ENCODE results near the gene TGM2.

Gene TGM2

GRCh38 chr20:38205001-38205400 lies 39.9 kb upstream of the TGM2 start:
- Histone ChIP-seq H3K4me3 (ENCODE audit: low read length) (no peak overlapping the region), H3K4me1 (ENCODE audit: insufficient read depth, low read length) (no peaks in the 10 kb centered on the region), H3K27me3 (ENCODE audit: insufficient read depth, low read length) (no peaks in the 10 kb centered on the region), H3K9me3 (ENCODE audit: low read length) (no peaks in the 10 kb centered on the region), H3K36me3 (ENCODE audit: insufficient read depth, low read length) (no peaks in the 10 kb centered on the region), H2AFZ (ENCODE audit: low read depth, low read length) (no peak overlapping the region)

GRCh38 chr20:38203981-38204357 lies 38.9 kb upstream of the TGM2 start:
- no peak overlapping the region for H2AFZ ChIP-seq (ENCODE audit: low read depth, low read length)
- H3K27me3 ChIP-seq (ENCODE audit: insufficient read depth, low read length) = no peaks in the 10 kb centered on the region
- no peaks in the 10 kb centered on the region for H3K36me3 ChIP-seq (ENCODE audit: insufficient read depth, low read length)
- H3K9me3 ChIP-seq (ENCODE audit: low read length) = no peaks in the 10 kb centered on the region
- no peak overlapping the region for H3K4me3 ChIP-seq (ENCODE audit: low read length)
- no peaks in the 10 kb centered on the region for H3K4me1 ChIP-seq (ENCODE audit: insufficient read depth, low read length)

GRCh38 chr20:38203337-38203980 lies 38.4 kb upstream of the TGM2 start:
- H3K4me1 ChIP-seq (ENCODE audit: insufficient read depth, low read length) = no peaks in the 10 kb centered on the region
- H3K36me3 ChIP-seq (ENCODE audit: insufficient read depth, low read length) = no peaks in the 10 kb centered on the region

GRCh38 chr20:38202982-38203293 lies 37.9 kb upstream of the TGM2 start:
- Histone ChIP-seq H3K9me3 (ENCODE audit: low read length) (no peaks in the 10 kb centered on the region), H3K4me3 (ENCODE audit: low read length) (no peak overlapping the region), H3K27me3 (ENCODE audit: insufficient read depth, low read length) (no peaks in the 10 kb centered on the region), H3K4me1 (ENCODE audit: insufficient read depth, low read length) (no peaks in the 10 kb centered on the region), H3K36me3 (ENCODE audit: insufficient read depth, low read length) (no peaks in the 10 kb centered on the region), H2AFZ (ENCODE audit: low read depth, low read length) (no peak overlapping the region)

More at GRCh38 chr20:38203337-38203980, 38.4 kb upstream of the TGM2 start:
- no peaks in the 10 kb centered on the region for H3K9me3 ChIP-seq (ENCODE audit: low read length)
- H3K27me3 ChIP-seq (ENCODE audit: insufficient read depth, low read length) = no peaks in the 10 kb centered on the region
- H3K4me3 ChIP-seq (ENCODE audit: low read length) = no peak overlapping the region
- H2AFZ ChIP-seq (ENCODE audit: low read depth, low read length) = no peak overlapping the region

- Histone ChIP-seq H3K9me3 (ENCODE audit: low read length) (no peaks in the 10 kb centered on the region), H3K4me3 (ENCODE audit: low read length) (no peak overlapping the region), H3K36me3 (ENCODE audit: insufficient read depth, low read length) (no peaks in the 10 kb centered on the region), H2AFZ (ENCODE audit: low read depth, low read length) (no peak overlapping the region), H3K4me1 (ENCODE audit: insufficient read depth, low read length) (no peaks in the 10 kb centered on the region), H3K27me3 (ENCODE audit: insufficient read depth, low read length) (no peaks in the 10 kb centered on the region)
Measured at GRCh38 chr20:38202153-38202981, 37.3 kb upstream of the TGM2 start.

- Histone ChIP-seq H3K36me3 (ENCODE audit: insufficient read depth, low read length) (no peaks in the 10 kb centered on the region), H3K9me3 (ENCODE audit: low read length) (no peaks in the 10 kb centered on the region), H2AFZ (ENCODE audit: low read depth, low read length) (no peak overlapping the region), H3K27me3 (ENCODE audit: insufficient read depth, low read length) (no peaks in the 10 kb centered on the region), H3K4me1 (ENCODE audit: insufficient read depth, low read length) (no peaks in the 10 kb centered on the region), H3K4me3 (ENCODE audit: low read length) (no peak overlapping the region)
Measured at GRCh38 chr20:38201356-38201755, 36.3 kb upstream of the TGM2 start.

- Histone ChIP-seq H3K27me3 (ENCODE audit: insufficient read depth, low read length) (no peaks in the 10 kb centered on the region), H3K4me1 (ENCODE audit: insufficient read depth, low read length) (no peaks in the 10 kb centered on the region), H2AFZ (ENCODE audit: low read depth, low read length) (no peak overlapping the region), H3K9me3 (ENCODE audit: low read length) (no peaks in the 10 kb centered on the region), H3K36me3 (ENCODE audit: insufficient read depth, low read length) (no peaks in the 10 kb centered on the region), H3K4me3 (ENCODE audit: low read length) (no peak overlapping the region)
Measured at GRCh38 chr20:38200646-38201045, 35.6 kb upstream of the TGM2 start.

- no peak overlapping the region for H3K4me3 ChIP-seq (ENCODE audit: low read length)
- H2AFZ ChIP-seq (ENCODE audit: low read depth, low read length) = no peak overlapping the region
- no peaks in the 10 kb centered on the region for H3K4me1 ChIP-seq (ENCODE audit: insufficient read depth, low read length)
- no peaks in the 10 kb centered on the region for H3K36me3 ChIP-seq (ENCODE audit: insufficient read depth, low read length)
- H3K27me3 ChIP-seq (ENCODE audit: insufficient read depth, low read length) = no peaks in the 10 kb centered on the region
- no peaks in the 10 kb centered on the region for H3K9me3 ChIP-seq (ENCODE audit: low read length)
Measured at GRCh38 chr20:38199501-38200390, 34.7 kb upstream of the TGM2 start.

- Histone ChIP-seq H3K4me1 (ENCODE audit: insufficient read depth, low read length) (no peaks in the 10 kb centered on the region), H3K4me3 (ENCODE audit: low read length) (no peak overlapping the region), H2AFZ (ENCODE audit: low read depth, low read length) (no peak overlapping the region), H3K27me3 (ENCODE audit: insufficient read depth, low read length) (no peaks in the 10 kb centered on the region), H3K9me3 (ENCODE audit: low read length) (no peaks in the 10 kb centered on the region), H3K36me3 (ENCODE audit: insufficient read depth, low read length) (no peaks in the 10 kb centered on the region)
Measured at GRCh38 chr20:38198238-38198861, 33.3 kb upstream of the TGM2 start.

GRCh38 chr20:38197619-38198018 lies 32.5 kb upstream of the TGM2 start:
- Histone ChIP-seq H3K36me3 (ENCODE audit: insufficient read depth, low read length) (no peaks in the 10 kb centered on the region), H3K4me3 (ENCODE audit: low read length) (no peak overlapping the region), H3K27me3 (ENCODE audit: insufficient read depth, low read length) (no peaks in the 10 kb centered on the region), H3K4me1 (ENCODE audit: insufficient read depth, low read length) (no peaks in the 10 kb centered on the region), H3K9me3 (ENCODE audit: low read length) (no peaks in the 10 kb centered on the region), H2AFZ (ENCODE audit: low read depth, low read length) (no peak overlapping the region)

GRCh38 chr20:38197217-38197616 lies 32.1 kb upstream of the TGM2 start:
- no peaks in the 10 kb centered on the region for H3K4me1 ChIP-seq (ENCODE audit: insufficient read depth, low read length)
- no peak overlapping the region for H2AFZ ChIP-seq (ENCODE audit: low read depth, low read length)
- no peaks in the 10 kb centered on the region for H3K27me3 ChIP-seq (ENCODE audit: insufficient read depth, low read length)
- no peaks in the 10 kb centered on the region for H3K36me3 ChIP-seq (ENCODE audit: insufficient read depth, low read length)
- no peak overlapping the region for H3K4me3 ChIP-seq (ENCODE audit: low read length)
- no peaks in the 10 kb centered on the region for H3K9me3 ChIP-seq (ENCODE audit: low read length)

GRCh38 chr20:38196592-38196991 lies 31.5 kb upstream of the TGM2 start:
- H3K4me1 ChIP-seq (ENCODE audit: insufficient read depth, low read length) = no peaks in the 10 kb centered on the region
- no peaks in the 10 kb centered on the region for H3K9me3 ChIP-seq (ENCODE audit: low read length)
- no peaks in the 10 kb centered on the region for H3K36me3 ChIP-seq (ENCODE audit: insufficient read depth, low read length)
- H3K27me3 ChIP-seq (ENCODE audit: insufficient read depth, low read length) = no peaks in the 10 kb centered on the region
- H2AFZ ChIP-seq (ENCODE audit: low read depth, low read length) = no peak overlapping the region
- H3K4me3 ChIP-seq (ENCODE audit: low read length) = no peak overlapping the region

- H3K36me3 ChIP-seq (ENCODE audit: insufficient read depth, low read length) = no peaks in the 10 kb centered on the region
Measured at GRCh38 chr20:38196076-38196475, 31.0 kb upstream of the TGM2 start.

More at GRCh38 chr20:38196076-38196475, 31.0 kb upstream of the TGM2 start:
- Histone ChIP-seq H2AFZ (ENCODE audit: low read depth, low read length) (no peak overlapping the region), H3K4me3 (ENCODE audit: low read length) (no peak overlapping the region), H3K9me3 (ENCODE audit: low read length) (no peaks in the 10 kb centered on the region), H3K4me1 (ENCODE audit: insufficient read depth, low read length) (no peaks in the 10 kb centered on the region), H3K27me3 (ENCODE audit: insufficient read depth, low read length) (no peaks in the 10 kb centered on the region)

All from neuron (in vitro differentiated cells).